GM12878 (cell line): ENCODE measurements around the gene OGDHL. TPM values are rescaled to one million over a fixed set of nuclear protein-coding genes. Genes with fewer than 3 reads are reported as not detected.

ENCODE experiments used
- ATAC-seq: fragments of 200-7000 bp; cut with Tn5 transposase; 3 replicates; pipeline ENCODE4 v1.9.1; 2020; ENCODE audit warnings: mild to moderate bottlenecking, moderate library complexity
- BruUV-seq: library from RNA; stranded (reverse); fragments of 400-500 nt; replicated peaks from 2 replicates; lab custom pipeline; 2021; lab: Mats Ljungman, UMichigan
- CTCF ChIA-PET: fragments of 300-600 bp; sonication (Branson Sonifier 250); formaldehyde crosslinking; extraction: SDS; loops from one replicate; lab custom pipeline; 2021; ENCODE audit warnings: inconsistent platforms; lab: Yijun Ruan, JAX
- POLR2A ChIA-PET: fragments of 350-600 bp; formaldehyde crosslinking; extraction: SDS; loops from one replicate; lab custom pipeline; 2021; ENCODE audit warnings: inconsistent platforms; lab: Charles Lee
- RAD21 ChIA-PET: fragments of 300-600 bp; sonication (Branson Sonifier 250); formaldehyde crosslinking; loops from one replicate; lab custom pipeline; 2023; ENCODE audit warnings: antibody characterized with exemption; ENCODE audit not compliant: unreplicated experiment; lab: Charles Lee
- SMC1A ChIA-PET: fragments of 300-600 bp; sonication (Branson Sonifier 250); formaldehyde crosslinking; loops from one replicate; lab custom pipeline; 2023; ENCODE audit not compliant: unreplicated experiment, uncharacterized antibody; lab: Charles Lee
- DNase-seq: peaks from one replicate; pipeline ENCODE4 v3.0.0-alpha.2; 2011; ENCODE audit warnings: low read depth, low spot score
- FAIRE-seq: peaks from 3 replicates; lab custom pipeline; 2011; peaks lifted over from hg19 to GRCh38; lab: Jason Lieb, UNC
- H2AFZ ChIP-seq: 2 replicates; pipeline ENCODE4 v1.6.0; 2011; ENCODE audit warnings: low read depth, low read length, control low read depth; ENCODE audit not compliant: control insufficient read depth
- H3K27ac ChIP-seq: 2 replicates; pipeline ENCODE4 v1.5.1; 2011; ENCODE audit warnings: control low read depth; ENCODE audit not compliant: control insufficient read depth, insufficient read depth
- H3K27me3 ChIP-seq, 2 experiments: replicated peaks in 1 of 2; 2 replicates each; pipeline versions ENCODE4 v1.6.0 to v1.6.1; 2011; ENCODE audit warnings: low read length in 1 of 2; ENCODE audit not compliant: control insufficient read depth in 2 of 2, insufficient read depth in 2 of 2
- H3K36me3 ChIP-seq, 2 experiments: 2 replicates each; pipeline ENCODE4 v1.5.1; 2011; ENCODE audit warnings: low read length in 1 of 2; ENCODE audit not compliant: control insufficient read depth in 2 of 2, insufficient read depth in 2 of 2
- H3K4me1 ChIP-seq: 2 replicates; pipeline ENCODE4 v1.6.1; 2011; ENCODE audit warnings: mild to moderate bottlenecking, low read length, moderate library complexity, mixed read lengths; ENCODE audit not compliant: control insufficient read depth, insufficient read depth
- H3K4me2 ChIP-seq: 2 replicates; pipeline ENCODE4 v1.6.0; 2011; ENCODE audit warnings: control low read depth; ENCODE audit not compliant: control insufficient read depth, insufficient read depth
- H3K4me3 ChIP-seq: fragments of 200-600 bp; sonication (generic); 2 replicates; pipeline ENCODE4 v1.5.1; 2016
- H3K79me2 ChIP-seq: 2 replicates; pipeline ENCODE4 v1.6.0; 2011; ENCODE audit warnings: low read length; ENCODE audit not compliant: control insufficient read depth, insufficient read depth
- H3K9ac ChIP-seq: 2 replicates; pipeline ENCODE4 v1.8.0; 2011; ENCODE audit warnings: low read length, control low read depth, mixed read lengths; ENCODE audit not compliant: control insufficient read depth, insufficient read depth
- H3K9me3 ChIP-seq: replicated peaks from 3 replicates; pipeline ENCODE4 v1.5.1; 2011; ENCODE audit warnings: mild to moderate bottlenecking, low read length; ENCODE audit not compliant: control insufficient read depth, insufficient read depth
- H4K20me1 ChIP-seq: 2 replicates; pipeline ENCODE4 v1.6.0; 2011; ENCODE audit not compliant: control insufficient read depth, insufficient read depth
- KLF5 ChIP-seq: fragments of 450-650 bp; IDR thresholded peaks from 2 replicates; pipeline ENCODE4 v1.6.1; 2014; ENCODE audit warnings: mild to moderate bottlenecking; ENCODE audit not compliant: partially characterized antibody
- PAX8 ChIP-seq: fragments of 450-650 bp; IDR thresholded peaks from 2 replicates; pipeline ENCODE4 v1.6.1; 2017; ENCODE audit warnings: mild to moderate bottlenecking, moderate library complexity
- RB1 ChIP-seq: fragments of 450-650 bp; formaldehyde crosslinking; IDR thresholded peaks from 2 replicates; pipeline ENCODE4 v1.6.1; 2017; ENCODE audit warnings: mild to moderate bottlenecking, borderline replicate concordance
- SMC3 ChIP-seq: IDR thresholded peaks from 2 replicates; pipeline ENCODE4 v1.6.1; 2011; ENCODE audit warnings: low read length, improper control_type of control experiment, borderline replicate concordance
- ZNF384 ChIP-seq: IDR thresholded peaks from 2 replicates; pipeline ENCODE4 v1.6.1; 2012; ENCODE audit warnings: low read depth, mild to moderate bottlenecking, low read length, improper control_type of control experiment, borderline replicate concordance
- whole genome bisulfite sequencing: methylation state at CpG from one replicate; pipeline ENCODE4 v1.1.6; 2016; ENCODE audit warnings: low lambda C conversion rate; ENCODE audit not compliant: insufficient replicate concordance, insufficient coverage; ENCODE audit errors: missing lambda C conversion rate; 5-methylcytosine and 5-hydroxymethylcytosine counted together
- in situ Hi-C: fragments of 300-500 bp; cut with MboI; formaldehyde crosslinking; loops from 9 replicates; pipeline ENCODE4 v1.14.3; 2018; ENCODE audit warnings: mixed read lengths
- intact Hi-C: fragments of 100-400 bp; cut with micrococcal nuclease; formaldehyde crosslinking; loops from one replicate; pipeline ENCODE4 v1.14.2; 2022; ENCODE audit not compliant: unreplicated experiment
- polyA plus RNA-seq, 11 experiments: library from polyadenylated mRNA; depleted of rRNA in 4 of 11; unstranded in 6 of 11; stranded (reverse) in 5 of 11; fragments of >200 nt; fragmentation: Nextera tagmentation in 4 of 11; fragmentation: Illumina TruSeq in 1 of 11; extraction: Ambion mirVana in 4 of 11; extraction: Trizol in 1 of 11; gene quantifications; 1 replicate in 1 of 11; 2 replicates in 10 of 11; pipeline versions ENCODE4 v1.2.1 to v1.2.3, GENCODE V29; 2011 to 2016; ENCODE audit warnings: inconsistent platforms in 2 of 11, missing spikeins in 2 of 11, low read depth in 1 of 11
- total RNA-seq, 4 experiments: library from RNA; depleted of rRNA in 3 of 4; stranded (reverse); fragments of >200 nt in 3 of 4; fragmentation: Illumina TruSeq in 1 of 4; extraction: Trizol in 1 of 4; gene quantifications; 2 replicates each; pipeline versions ENCODE4 v1.2.1 to v1.2.3, GENCODE V29; 2013 to 2021
- TF ChIP-seq, protein P1 (sequence below): fragments of 450-650 bp; IDR thresholded peaks from 2 replicates; pipeline ENCODE4 v1.6.1; 2017; ENCODE audit warnings: mild to moderate bottlenecking, moderate library complexity
- TF ChIP-seq, protein P2 (sequence below): fragments of 450-650 bp; IDR thresholded peaks from 2 replicates; pipeline ENCODE4 v1.6.1; 2016; ENCODE audit warnings: mild to moderate bottlenecking

OGDHL gene
- total and polyA plus RNA-seq, 10 of the 15 experiments (the other 5 are each of a cell fraction or from before 2014, with no cell fraction given), result 0.02 to 13.3 (median 0.34) TPM

DNA sequence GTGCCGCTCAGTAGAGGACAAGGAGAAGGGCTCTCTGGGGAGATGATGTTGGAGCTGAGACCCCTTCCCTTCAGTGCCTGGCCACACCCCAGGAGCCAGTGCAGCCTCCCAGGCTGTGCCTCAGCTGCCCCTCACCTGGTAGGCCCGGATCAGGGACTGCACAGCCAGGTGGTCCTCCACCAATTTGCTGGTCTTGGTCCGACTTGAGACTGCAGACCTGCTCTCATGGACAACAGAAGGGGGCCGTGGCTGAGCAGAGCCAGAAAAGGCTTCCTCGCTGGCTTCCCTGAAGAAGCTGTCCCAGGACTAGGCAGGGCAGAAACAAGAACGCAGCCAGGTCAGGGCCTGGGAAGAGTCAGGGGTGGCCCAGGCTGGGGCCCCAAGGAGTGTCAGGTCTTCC lies 5.5 kb downstream of the OGDHL start:
- Histone ChIP-seq H3K79me2 (no peaks in the 10 kb centered on the region), H3K27ac (no peak overlapping the region), H4K20me1 (no peaks in the 10 kb centered on the region), H2AFZ (no peak overlapping the region), H3K9me3 (no peaks in the 10 kb centered on the region), H3K4me3 (no peak overlapping the region), H3K36me3 (no peaks in the 10 kb centered on the region), H3K27me3 (no peaks in the 10 kb centered on the region), H3K4me2 (no peak overlapping the region), H3K9ac (no peak overlapping the region), H3K4me1 (no peaks in the 10 kb centered on the region)
- intact Hi-C loops, result no loop called here
- no peak for ATAC-seq
- no peak for DNase-seq
- TF ChIP-seq ZNF384 (no peak), SMC3 (no peak), PAX8 (no peak), KLF5 (no peak), RB1 (no peak)
- TF ChIP-seq, protein P1, sequence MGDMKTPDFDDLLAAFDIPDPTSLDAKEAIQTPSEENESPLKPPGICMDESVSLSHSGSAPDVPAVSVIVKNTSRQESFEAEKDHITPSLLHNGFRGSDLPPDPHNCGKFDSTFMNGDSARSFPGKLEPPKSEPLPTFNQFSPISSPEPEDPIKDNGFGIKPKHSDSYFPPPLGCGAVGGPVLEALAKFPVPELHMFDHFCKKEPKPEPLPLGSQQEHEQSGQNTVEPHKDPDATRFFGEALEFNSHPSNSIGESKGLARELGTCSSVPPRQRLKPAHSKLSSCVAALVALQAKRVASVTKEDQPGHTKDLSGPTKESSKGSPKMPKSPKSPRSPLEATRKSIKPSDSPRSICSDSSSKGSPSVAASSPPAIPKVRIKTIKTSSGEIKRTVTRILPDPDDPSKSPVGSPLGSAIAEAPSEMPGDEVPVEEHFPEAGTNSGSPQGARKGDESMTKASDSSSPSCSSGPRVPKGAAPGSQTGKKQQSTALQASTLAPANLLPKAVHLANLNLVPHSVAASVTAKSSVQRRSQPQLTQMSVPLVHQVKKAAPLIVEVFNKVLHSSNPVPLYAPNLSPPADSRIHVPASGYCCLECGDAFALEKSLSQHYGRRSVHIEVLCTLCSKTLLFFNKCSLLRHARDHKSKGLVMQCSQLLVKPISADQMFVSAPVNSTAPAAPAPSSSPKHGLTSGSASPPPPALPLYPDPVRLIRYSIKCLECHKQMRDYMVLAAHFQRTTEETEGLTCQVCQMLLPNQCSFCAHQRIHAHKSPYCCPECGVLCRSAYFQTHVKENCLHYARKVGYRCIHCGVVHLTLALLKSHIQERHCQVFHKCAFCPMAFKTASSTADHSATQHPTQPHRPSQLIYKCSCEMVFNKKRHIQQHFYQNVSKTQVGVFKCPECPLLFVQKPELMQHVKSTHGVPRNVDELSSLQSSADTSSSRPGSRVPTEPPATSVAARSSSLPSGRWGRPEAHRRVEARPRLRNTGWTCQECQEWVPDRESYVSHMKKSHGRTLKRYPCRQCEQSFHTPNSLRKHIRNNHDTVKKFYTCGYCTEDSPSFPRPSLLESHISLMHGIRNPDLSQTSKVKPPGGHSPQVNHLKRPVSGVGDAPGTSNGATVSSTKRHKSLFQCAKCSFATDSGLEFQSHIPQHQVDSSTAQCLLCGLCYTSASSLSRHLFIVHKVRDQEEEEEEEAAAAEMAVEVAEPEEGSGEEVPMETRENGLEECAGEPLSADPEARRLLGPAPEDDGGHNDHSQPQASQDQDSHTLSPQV, result no peak
- TF ChIP-seq, protein P2, sequence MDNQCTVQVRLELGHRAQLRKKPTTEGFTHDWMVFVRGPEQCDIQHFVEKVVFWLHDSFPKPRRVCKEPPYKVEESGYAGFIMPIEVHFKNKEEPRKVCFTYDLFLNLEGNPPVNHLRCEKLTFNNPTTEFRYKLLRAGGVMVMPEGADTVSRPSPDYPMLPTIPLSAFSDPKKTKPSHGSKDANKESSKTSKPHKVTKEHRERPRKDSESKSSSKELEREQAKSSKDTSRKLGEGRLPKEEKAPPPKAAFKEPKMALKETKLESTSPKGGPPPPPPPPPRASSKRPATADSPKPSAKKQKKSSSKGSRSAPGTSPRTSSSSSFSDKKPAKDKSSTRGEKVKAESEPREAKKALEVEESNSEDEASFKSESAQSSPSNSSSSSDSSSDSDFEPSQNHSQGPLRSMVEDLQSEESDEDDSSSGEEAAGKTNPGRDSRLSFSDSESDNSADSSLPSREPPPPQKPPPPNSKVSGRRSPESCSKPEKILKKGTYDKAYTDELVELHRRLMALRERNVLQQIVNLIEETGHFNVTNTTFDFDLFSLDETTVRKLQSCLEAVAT, result no peak
- CTCF ChIA-PET, result no interaction called here
- POLR2A ChIA-PET, result no interaction called here
- 26% methylated on average over 6 of the region's 6 CpGs for WGBS
- no peak for FAIRE-seq
- RAD21 ChIA-PET, result no interaction called here
- BruUV-seq, result no TSS peak
- in situ Hi-C loops, result no loop called here
- SMC1A ChIA-PET, result no interaction called here
